Measurements from ENCODE around the gene TRRAP. TPM values are rescaled to one million over a fixed set of nuclear protein-coding genes. Genes with fewer than 3 reads are reported as not detected.

TRRAP gene
- total RNA-seq, 6 experiments from 2014 or later: 26.6 to 35.5 (median 28.7) TPM

GRCh38 chr7:98984126-98984525, 105.8 kb downstream of the TRRAP start:
- no peak for DNase-seq
- Mint-ChIP-seq H3K27me3 (ENCODE audit: insufficient read depth) (no peaks in the 10 kb centered on the region; the same call in 1 of the 2 replicates), H3K36me3 (ENCODE audit: low read depth) (peaks cover 66% of the 10 kb centered on the region), H3K4me3 (no peak overlapping the region), H3K4me1 (ENCODE audit: low read depth) (peaks cover 6% of the 10 kb centered on the region; the same call in 1 of the 2 replicates), H3K9me3 (no peaks in the 10 kb centered on the region), H3K27ac (no peak overlapping the region)
- TF ChIP-seq CTCF (IDR thresholded peaks at IDR 0.05): no peak

GRCh38 chr7:98985406-98985805, 107.1 kb downstream of the TRRAP start:
- TF ChIP-seq CTCF (IDR thresholded peaks at IDR 0.05): no peak
- peaks cover 61% of the 10 kb centered on the region for H3K36me3 Mint-ChIP-seq (ENCODE audit: low read depth)
- no peak for DNase-seq

GRCh38 chr7:98985945-98986344, 107.6 kb downstream of the TRRAP start:
- Mint-ChIP-seq H3K27me3 (ENCODE audit: insufficient read depth) (no peaks in the 10 kb centered on the region; the same call in 1 of the 2 replicates), H3K27ac (no peak overlapping the region), H3K36me3 (ENCODE audit: low read depth) (peaks cover 61% of the 10 kb centered on the region), H3K4me1 (ENCODE audit: low read depth) (peaks cover 6% of the 10 kb centered on the region; the same call in 1 of the 2 replicates), H3K9me3 (no peaks in the 10 kb centered on the region), H3K4me3 (no peak overlapping the region)
- no peak for TF ChIP-seq CTCF (IDR thresholded peaks at IDR 0.05)
- DNase-seq: no peak

More at GRCh38 chr7:98985406-98985805, 107.1 kb downstream of the TRRAP start:
- Mint-ChIP-seq H3K9me3 (no peaks in the 10 kb centered on the region), H3K4me3 (no peak overlapping the region), H3K27me3 (ENCODE audit: insufficient read depth) (no peaks in the 10 kb centered on the region; the same call in 1 of the 2 replicates), H3K27ac (no peak overlapping the region), H3K4me1 (ENCODE audit: low read depth) (peaks cover 6% of the 10 kb centered on the region; the same call in 1 of the 2 replicates)

- Mint-ChIP-seq H3K27ac (no peak overlapping the region), H3K4me1 (ENCODE audit: low read depth) (peaks cover 6% of the 10 kb centered on the region; the same call in 1 of the 2 replicates), H3K27me3 (ENCODE audit: insufficient read depth) (no peaks in the 10 kb centered on the region), H3K4me3 (no peak overlapping the region), H3K36me3 (ENCODE audit: low read depth) (peaks cover 61% of the 10 kb centered on the region), H3K9me3 (no peaks in the 10 kb centered on the region)
- TF ChIP-seq CTCF (IDR thresholded peaks at IDR 0.05): no peak
- no peak for DNase-seq
Measured at GRCh38 chr7:98988641-98989040, 110.3 kb downstream of the TRRAP start.

- Mint-ChIP-seq H3K4me3 (no peak overlapping the region), H3K27me3 (ENCODE audit: insufficient read depth) (no peaks in the 10 kb centered on the region), H3K36me3 (ENCODE audit: low read depth) (peaks cover 46% of the 10 kb centered on the region)
Measured at GRCh38 chr7:98990356-98990755, 112.0 kb downstream of the TRRAP start.

More at GRCh38 chr7:98990356-98990755, 112.0 kb downstream of the TRRAP start:
- Mint-ChIP-seq H3K27ac (no peak overlapping the region), H3K9me3 (no peaks in the 10 kb centered on the region), H3K4me1 (ENCODE audit: low read depth) (no peaks in the 10 kb centered on the region)
- no peak for DNase-seq
- no peak for TF ChIP-seq CTCF (IDR thresholded peaks at IDR 0.05)

All from HFFc6 (cell line).